Keratinocyte (primary cell): Measurements from ENCODE around the gene OR2S2. TPM values are rescaled to one million over a fixed set of nuclear protein-coding genes. Genes with fewer than 3 reads are reported as not detected.
"Not testable (repeated sequence)": the region's sequence is repeated elsewhere in the genome, so short reads cannot be mapped to it uniquely, and the experiment has no call there.

Source experiments
- DNase-seq: peaks from one replicate; pipeline ENCODE4 v3.0.0-alpha.2; 2011; ENCODE audit warnings: low read depth, missing footprints, low spot score
- FAIRE-seq: peaks from 2 replicates; lab custom pipeline; 2011; peaks lifted over from hg19 to GRCh38; lab: Jason Lieb, UNC
- H2AFZ ChIP-seq: 2 replicates; pipeline ENCODE4 v1.6.0; 2012; ENCODE audit warnings: low read length, control low read depth, inconsistent platforms; ENCODE audit not compliant: control insufficient read depth
- H3K27ac ChIP-seq: 2 replicates; pipeline ENCODE4 v1.5.1; 2011; ENCODE audit warnings: low read length; ENCODE audit not compliant: control insufficient read depth, insufficient read depth
- H3K27me3 ChIP-seq: 3 replicates; pipeline ENCODE4 v1.6.0; 2011; ENCODE audit warnings: low read length; ENCODE audit not compliant: control insufficient read depth, insufficient read depth; ENCODE audit errors: extremely low read depth
- H3K36me3 ChIP-seq, 2 experiments: 2 replicates in 1 of 2; 3 replicates in 1 of 2; pipeline ENCODE4 v1.5.1; 2011; ENCODE audit warnings: low read length in 2 of 2, mild to moderate bottlenecking in 1 of 2; ENCODE audit not compliant: control insufficient read depth in 2 of 2, insufficient read depth in 2 of 2; ENCODE audit errors: extremely low read depth in 1 of 2
- H3K4me1 ChIP-seq: 3 replicates; pipeline ENCODE4 v1.5.1; 2011; ENCODE audit warnings: low read length; ENCODE audit not compliant: control insufficient read depth, insufficient read depth; ENCODE audit errors: extremely low read depth
- H3K4me2 ChIP-seq: 3 replicates; pipeline ENCODE4 v1.6.0; 2011; ENCODE audit warnings: low read depth, low read length; ENCODE audit not compliant: control insufficient read depth, insufficient read depth; ENCODE audit errors: extremely low read depth
- H3K4me3 ChIP-seq, 3 experiments: fragments of 200-600 bp in 1 of 3; sonication (generic) in 1 of 3; 2 replicates in 2 of 3; 3 replicates in 1 of 3; pipeline ENCODE4 v1.5.1; 2011 to 2016; ENCODE audit warnings: low read length in 3 of 3, mild to moderate bottlenecking in 3 of 3, control low read depth in 2 of 3, inconsistent platforms in 1 of 3, low read depth in 1 of 3, mixed read lengths in 1 of 3, mixed run types in 1 of 3, moderate library complexity in 1 of 3; ENCODE audit not compliant: control insufficient read depth in 2 of 3, insufficient read depth in 2 of 3; ENCODE audit errors: extremely low read depth in 1 of 3
- H3K79me2 ChIP-seq: 2 replicates; pipeline ENCODE4 v1.6.0; 2012; ENCODE audit warnings: low read length; ENCODE audit not compliant: control insufficient read depth, insufficient read depth
- H3K9ac ChIP-seq: 3 replicates; pipeline ENCODE4 v1.6.0; 2011; ENCODE audit warnings: low read length; ENCODE audit not compliant: control insufficient read depth, insufficient read depth; ENCODE audit errors: extremely low read depth
- H3K9me1 ChIP-seq: 3 replicates; pipeline ENCODE4 v1.6.0; 2011; ENCODE audit warnings: low read length; ENCODE audit not compliant: control insufficient read depth, insufficient read depth; ENCODE audit errors: extremely low read depth
- H3K9me3 ChIP-seq: 2 replicates; pipeline ENCODE4 v1.5.1; 2012; ENCODE audit warnings: low read depth, low read length; ENCODE audit not compliant: control insufficient read depth
- H4K20me1 ChIP-seq: 3 replicates; pipeline ENCODE4 v1.6.0; 2011; ENCODE audit warnings: low read length; ENCODE audit not compliant: control insufficient read depth, insufficient read depth; ENCODE audit errors: extremely low read depth
- EZH2 ChIP-seq: IDR thresholded peaks from one replicate; pipeline ENCODE4 v1.6.1; 2012; ENCODE audit warnings: inconsistent platforms, mild to moderate bottlenecking, low read length, moderate library complexity
- dilution Hi-C: fragments of 300-500 bp; cut with MboI; formaldehyde crosslinking; loops from one replicate; pipeline ENCODE4 v1.7.0; 2020; ENCODE audit warnings: low sequenced_read_pairs; ENCODE audit not compliant: extremely low pct_ligation_motif_present
- polyA plus RNA-seq, 5 experiments: library from polyadenylated mRNA; depleted of rRNA in 3 of 5; stranded (reverse) in 3 of 5; stranded (forward) in 1 of 5; unstranded in 1 of 5; fragments of >200 nt; gene quantifications; 1 replicate in 1 of 5; 2 replicates in 3 of 5; 3 replicates in 1 of 5; pipeline versions ENCODE4 v1.2.1 to v1.2.3, GENCODE V29; 2011 to 2012; ENCODE audit warnings: missing spikeins in 2 of 5, low read depth in 1 of 5, low replicate concordance in 1 of 5
- TF ChIP-seq, protein P1 (sequence below), 3 experiments: IDR thresholded peaks in 1 of 3; conservative IDR thresholded peaks in 1 of 3; optimal IDR thresholded peaks in 1 of 3; 2 replicates in 2 of 3; 3 replicates in 1 of 3; pipeline versions ENCODE3 to v1.5.1; 2011; ENCODE audit warnings: low read length in 3 of 3, mild to moderate bottlenecking in 3 of 3, moderate library complexity in 2 of 3, control low read depth in 1 of 3, inconsistent platforms in 1 of 3; ENCODE audit not compliant: insufficient read depth in 2 of 3; ENCODE audit errors: extremely low read depth in 1 of 3

OR2S2 gene
- polyA plus RNA-seq, 1 donor (not counting 4 experiments of a cell fraction or from before 2014, with no cell fraction given), result not detected

DNA sequence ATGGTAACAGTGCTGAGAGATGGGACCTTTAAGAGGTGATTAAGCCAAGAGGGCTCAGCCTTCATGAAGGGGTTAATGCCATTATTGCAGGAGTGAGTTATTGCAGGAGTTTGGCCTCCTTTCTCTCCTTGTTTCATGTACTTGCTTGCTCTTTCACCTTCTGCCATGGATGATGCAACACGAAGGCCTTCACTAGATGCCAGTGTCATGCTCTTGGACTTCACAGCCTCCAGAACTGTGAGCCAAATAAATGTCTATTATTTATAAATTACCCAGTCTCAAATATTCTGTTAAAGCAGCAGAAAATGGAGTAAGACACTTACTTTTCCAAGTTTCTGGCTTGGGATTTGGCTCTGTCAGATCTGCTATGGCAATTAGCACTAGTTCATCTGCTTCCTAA, 40.4 kb upstream of the OR2S2 start:
- peaks cover 10% of the 10 kb centered on the region for H3K27me3 ChIP-seq
- no peak overlapping the region for H2AFZ ChIP-seq
- no peak overlapping the region for H3K9ac ChIP-seq
- H3K9me3 ChIP-seq, result no peaks in the 10 kb centered on the region
- no peak overlapping the region for H3K27ac ChIP-seq
- no peaks in the 10 kb centered on the region for H4K20me1 ChIP-seq
- no peak overlapping the region for H3K4me3 ChIP-seq
- no peaks in the 10 kb centered on the region for H3K79me2 ChIP-seq
- no peaks in the 10 kb centered on the region for H3K4me1 ChIP-seq
- dilution Hi-C loops, result no loop called here
- no peaks in the 10 kb centered on the region for H3K36me3 ChIP-seq
- no peak overlapping the region for H3K4me2 ChIP-seq
- TF ChIP-seq, protein P1, sequence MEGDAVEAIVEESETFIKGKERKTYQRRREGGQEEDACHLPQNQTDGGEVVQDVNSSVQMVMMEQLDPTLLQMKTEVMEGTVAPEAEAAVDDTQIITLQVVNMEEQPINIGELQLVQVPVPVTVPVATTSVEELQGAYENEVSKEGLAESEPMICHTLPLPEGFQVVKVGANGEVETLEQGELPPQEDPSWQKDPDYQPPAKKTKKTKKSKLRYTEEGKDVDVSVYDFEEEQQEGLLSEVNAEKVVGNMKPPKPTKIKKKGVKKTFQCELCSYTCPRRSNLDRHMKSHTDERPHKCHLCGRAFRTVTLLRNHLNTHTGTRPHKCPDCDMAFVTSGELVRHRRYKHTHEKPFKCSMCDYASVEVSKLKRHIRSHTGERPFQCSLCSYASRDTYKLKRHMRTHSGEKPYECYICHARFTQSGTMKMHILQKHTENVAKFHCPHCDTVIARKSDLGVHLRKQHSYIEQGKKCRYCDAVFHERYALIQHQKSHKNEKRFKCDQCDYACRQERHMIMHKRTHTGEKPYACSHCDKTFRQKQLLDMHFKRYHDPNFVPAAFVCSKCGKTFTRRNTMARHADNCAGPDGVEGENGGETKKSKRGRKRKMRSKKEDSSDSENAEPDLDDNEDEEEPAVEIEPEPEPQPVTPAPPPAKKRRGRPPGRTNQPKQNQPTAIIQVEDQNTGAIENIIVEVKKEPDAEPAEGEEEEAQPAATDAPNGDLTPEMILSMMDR (optimal IDR thresholded peaks at IDR 0.05 in 1 of 3, IDR thresholded peaks at IDR 0.05 in 1 of 3, conservative IDR thresholded peaks at IDR 0.05 in 1 of 3; ENCODE audit: extremely low read depth in 1 of 3, insufficient read depth in 2 of 3, low read length in 3 of 3), result no peak
- no peak for TF ChIP-seq EZH2
- DNase-seq (no peak), FAIRE-seq (no peak)
- H3K9me1 ChIP-seq, result no peaks in the 10 kb centered on the region

DNA sequence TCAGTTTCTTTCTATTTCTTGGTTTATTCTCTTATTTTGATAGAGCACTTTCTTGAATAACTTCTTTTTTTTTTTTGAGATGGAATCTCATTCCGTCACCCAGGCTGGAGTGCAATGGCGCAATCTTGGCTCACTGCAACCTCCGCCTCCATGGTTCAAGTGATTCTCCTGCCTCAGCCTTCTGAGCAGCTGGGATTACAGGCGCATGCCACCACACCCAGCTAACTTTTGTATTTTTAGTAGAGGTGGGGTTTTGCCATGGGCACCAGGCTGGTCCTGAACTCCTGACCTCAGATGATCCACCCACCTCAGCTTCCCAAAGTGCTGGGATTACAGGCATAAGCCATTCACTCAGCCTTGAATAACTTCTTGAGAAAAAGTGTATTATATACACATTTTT, 39.1 kb upstream of the OR2S2 start:
- H3K36me3 ChIP-seq, H3K27me3 ChIP-seq, H3K27ac ChIP-seq, H2AFZ ChIP-seq, H3K79me2 ChIP-seq, DNase-seq, H3K4me3 ChIP-seq, dilution Hi-C loops, H3K4me1 ChIP-seq, H3K9ac ChIP-seq, H3K4me2 ChIP-seq, H4K20me1 ChIP-seq, FAIRE-seq, H3K9me1 ChIP-seq, H3K9me3 ChIP-seq: not testable (repeated sequence)

DNA sequence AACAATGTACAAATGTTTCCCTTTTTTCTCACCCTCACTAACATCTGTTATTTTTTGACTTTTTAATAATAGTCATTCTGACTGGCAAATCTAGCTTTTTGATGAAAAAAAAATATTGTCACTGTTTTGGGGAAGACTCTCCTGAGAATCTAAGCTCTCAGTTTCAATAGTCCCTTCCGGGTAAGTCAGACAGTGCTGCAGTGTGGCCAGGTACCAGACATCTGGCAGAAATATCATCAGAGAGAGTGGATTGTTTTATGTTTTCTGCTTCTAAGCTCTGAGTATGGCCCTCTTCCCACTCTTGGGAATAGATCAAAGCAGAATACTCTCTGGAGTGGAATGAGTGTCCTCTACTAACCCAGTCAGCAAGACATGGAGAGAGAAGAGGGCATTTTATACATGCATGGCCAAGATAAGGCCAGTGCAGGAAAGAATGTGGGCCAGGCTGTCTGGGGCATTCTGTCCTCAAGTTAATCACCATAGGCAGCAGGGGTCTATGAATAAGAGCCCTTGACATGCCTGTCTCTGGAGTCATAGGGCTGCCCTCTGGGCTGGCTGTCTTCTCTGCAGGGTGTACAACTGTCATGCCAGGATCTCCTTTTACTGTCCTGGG, 38.5 kb upstream of the OR2S2 start:
- no peaks in the 10 kb centered on the region for H3K4me1 ChIP-seq
- H3K4me2 ChIP-seq, result no peak overlapping the region
- H3K27me3 ChIP-seq, result peaks cover 8% of the 10 kb centered on the region
- no peak overlapping the region for H2AFZ ChIP-seq
- H3K9ac ChIP-seq, result no peak overlapping the region
- H3K79me2 ChIP-seq, result no peaks in the 10 kb centered on the region
- FAIRE-seq (no peak), DNase-seq (no peak)
- H3K9me1 ChIP-seq, result no peaks in the 10 kb centered on the region
- TF ChIP-seq EZH2, result no peak
- no peaks in the 10 kb centered on the region for H3K9me3 ChIP-seq
- no peak overlapping the region for H3K4me3 ChIP-seq
- dilution Hi-C loops, result no loop called here
- H3K27ac ChIP-seq, result no peak overlapping the region
- no peaks in the 10 kb centered on the region for H4K20me1 ChIP-seq
- no peaks in the 10 kb centered on the region for H3K36me3 ChIP-seq
